ENCODE measurements around the gene TXNDC11. TPM values are rescaled to one million over a fixed set of nuclear protein-coding genes. Genes with fewer than 3 reads are reported as not detected.

Gene TXNDC11
- total and polyA plus RNA-seq, 2 experiments from 2014 or later: 6.8 to 12.0 TPM

- peaks cover 16% of the 10 kb centered on the region for H3K27me3 Mint-ChIP-seq (ENCODE audit: insufficient read depth, low read depth, poor library complexity)
- Histone ChIP-seq H3K4me2 (no peak overlapping the region), H3K27me3 (ENCODE audit: insufficient read depth) (no peaks in the 10 kb centered on the region), H3K27ac (ENCODE audit: low read depth) (no peak overlapping the region), H3K36me3 (ENCODE audit: insufficient read depth) (no peaks in the 10 kb centered on the region), H3F3A (replicated peaks; ENCODE audit: low read depth) (peaks cover 6% of the 10 kb centered on the region; the same call in 1 of the 2 replicates), H3K4me3 (no peak overlapping the region), H4K20me1 (replicated peaks; ENCODE audit: insufficient read depth) (no peaks in the 10 kb centered on the region), H2AFZ (no peak overlapping the region), H3K4me1 (ENCODE audit: insufficient read depth) (peaks cover 5% of the 10 kb centered on the region; the same call in 1 of the 2 replicates), H3K79me2 (replicated peaks; ENCODE audit: insufficient read depth) (no peaks in the 10 kb centered on the region), H3K9me2 (ENCODE audit: insufficient read depth) (no peaks in the 10 kb centered on the region)
- no peak for TF ChIP-seq POLR2AphosphoS5 (IDR thresholded peaks at IDR 0.05; ENCODE audit: low read depth)
- no peak for TF ChIP-seq ZNF462 (CRISPR knock-in tag; IDR thresholded peaks at IDR 0.05)
- no peak for TF ChIP-seq NANOG (IDR thresholded peaks at IDR 0.05; ENCODE audit: borderline replicate concordance)
- TF ChIP-seq CTCF (conservative IDR thresholded peaks at IDR 0.05; ENCODE audit: low read depth in 2 of 2): no peak
- TF ChIP-seq STAT1 (IDR thresholded peaks at IDR 0.05; ENCODE audit: unreplicated experiment): no peak
- TF ChIP-seq REST (IDR thresholded peaks at IDR 0.05; ENCODE audit: unreplicated experiment): no peak
- TF ChIP-seq EZH2 (IDR thresholded peaks at IDR 0.05; ENCODE audit: low read depth, unreplicated experiment): no peak
- TF ChIP-seq CREB1 (CRISPR knock-in tag; IDR thresholded peaks at IDR 0.05; ENCODE audit: low read depth): no peak
- TF ChIP-seq JUNB (IDR thresholded peaks at IDR 0.05; ENCODE audit: unreplicated experiment): no peak
- TF ChIP-seq ZNF331 (CRISPR knock-in tag; IDR thresholded peaks at IDR 0.05; ENCODE audit: low read depth): no peak
- no peak for TF ChIP-seq ZNF114 (CRISPR knock-in tag; IDR thresholded peaks at IDR 0.05)
- TF ChIP-seq ETS1 (IDR thresholded peaks at IDR 0.05): no peak
- TF ChIP-seq EZH2phosphoT487 (IDR thresholded peaks at IDR 0.05; ENCODE audit: unreplicated experiment): no peak
- no peak overlapping the region for H3K27ac Mint-ChIP-seq
- no peaks in the 10 kb centered on the region for H3K36me3 Mint-ChIP-seq (ENCODE audit: low read depth)
- no peak for DNase-seq (ENCODE audit: low spot score)
- H3K9me3 Mint-ChIP-seq: no peaks in the 10 kb centered on the region; the same call in 2 of the 3 replicates
- no peak for ATAC-seq
- no peak overlapping the region for H3K4me3 Mint-ChIP-seq
- H3K4me1 Mint-ChIP-seq: peaks cover 20% of the 10 kb centered on the region
Observed at GRCh38 chr16:11630768-11631056, 111.9 kb downstream of the TXNDC11 start.
